Uterus (tissue), 2 donors: ENCODE data around the gene DPF3.

Experiments
- CTCF ChIP-seq, 4 experiments: fragments of 200-600 bp in 2 of 4; fragments of 450-650 bp in 2 of 4; sonication (generic) in 2 of 4; IDR thresholded peaks; one replicate each; pipeline ENCODE4 v1.5.1; 2016 to 2019; ENCODE audit warnings: antibody characterized with exemption in 4 of 4, mild to moderate bottlenecking in 2 of 4, moderate library complexity in 1 of 4
- POLR2A ChIP-seq, 2 donors: fragments of 450-650 bp; IDR thresholded peaks; one replicate each; pipeline ENCODE4 v1.6.1; 2016; ENCODE audit warnings: antibody characterized with exemption in 2 of 2, mild to moderate bottlenecking in 1 of 2, moderate library complexity in 1 of 2

GRCh38 chr14:72739446-72740405 lies 154.2 kb downstream of the DPF3 start:
- no peak for TF ChIP-seq CTCF (IDR thresholded peaks at IDR 0.05)
- TF ChIP-seq POLR2A (IDR thresholded peaks at IDR 0.05): no peak
